NCI-H345 treated with DMSO at 0.1 percent for 48 hours (cell line): ENCODE data around the gene ACP1.

ENCODE experiments used
- DNase-seq: peaks from one replicate; lab custom pipeline; 2025; ENCODE audit not compliant: unreplicated experiment; lab: John Stamatoyannopoulos, UW

The ACP1 gene

GRCh38 chr2:264493-265468, at the start of gene ACP1:
ACP1 (plus strand) TSS chr2:264947; CDS start chr2:264965, 18 bp downstream.
- DNase-seq = peak; percentile 98

- DNase-seq = no peak
These were observed 48.7 kb upstream of the ACP1 start for GRCh38 chr2:216068-216467.

- DNase-seq = no peak
These were observed 41.3 kb upstream of the ACP1 start for GRCh38 chr2:223451-223850.

DNA sequence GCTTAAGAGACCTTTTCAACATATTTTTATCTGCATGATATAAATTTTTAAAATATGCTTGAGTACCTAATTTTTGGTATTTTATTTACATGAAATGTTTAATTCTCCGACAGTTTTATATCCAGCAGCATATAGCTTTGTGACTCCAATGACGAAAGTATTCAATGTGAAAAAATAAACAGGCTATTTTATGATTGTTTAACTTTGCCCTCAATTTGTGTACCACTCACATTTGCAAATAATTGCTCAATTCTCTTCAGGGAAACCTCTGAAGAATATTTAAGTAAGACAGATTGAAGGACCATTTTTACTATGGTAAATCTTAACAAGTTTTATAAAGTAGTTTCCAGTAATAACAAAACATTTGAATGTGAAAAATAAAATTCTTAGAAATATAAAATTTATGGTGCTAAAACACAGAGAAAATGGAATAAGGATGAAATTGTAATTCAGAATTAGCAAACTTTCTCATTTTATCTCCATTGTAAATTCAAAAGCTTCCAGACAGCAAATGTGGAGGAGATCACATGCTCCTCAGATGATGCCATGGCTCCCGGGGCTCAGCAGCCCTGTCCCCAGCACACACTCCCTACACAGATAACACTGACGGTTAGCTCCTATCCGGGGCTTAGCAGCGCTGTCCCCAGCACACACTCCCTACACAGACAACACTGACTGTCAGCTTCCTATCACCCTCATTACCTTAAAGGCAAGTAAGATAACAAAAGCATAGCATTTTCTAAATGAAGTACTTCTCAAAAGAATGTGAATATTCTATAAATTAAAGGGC, 40.6 kb upstream of the ACP1 start:
- no peak for DNase-seq

GRCh38 chr2:228115-228514, 36.6 kb upstream of the ACP1 start:
- DNase-seq = no peak

- DNase-seq = no peak
These were observed 36.0 kb upstream of the ACP1 start for GRCh38 chr2:228518-229278.

- DNase-seq = no peak
These were observed 33.1 kb upstream of the ACP1 start for GRCh38 chr2:231521-232185.

GRCh38 chr2:233030-233429, 31.7 kb upstream of the ACP1 start:
- DNase-seq = no peak

DNA sequence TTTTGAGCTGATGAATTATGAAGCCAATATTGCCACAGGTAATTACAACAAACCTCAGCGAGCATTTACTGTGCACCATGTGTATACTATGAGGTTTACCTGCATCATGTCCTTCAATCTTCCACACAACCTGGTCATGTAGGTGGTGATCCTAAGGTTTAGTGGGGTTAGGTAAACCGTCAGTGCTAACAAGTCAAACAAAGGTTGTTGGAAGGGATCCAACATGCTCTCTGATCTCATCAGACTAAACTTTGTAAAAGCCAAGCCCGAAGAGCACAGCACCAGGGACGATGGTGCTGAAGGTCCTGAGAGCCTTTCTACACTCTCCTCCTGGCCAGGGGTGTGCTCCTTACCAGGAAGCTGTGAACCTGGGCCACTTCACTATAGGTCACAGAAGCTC, 30.3 kb upstream of the ACP1 start:
- DNase-seq = no peak

- DNase-seq = no peak
These were observed 27.7 kb upstream of the ACP1 start for GRCh38 chr2:236993-237539.

DNA sequence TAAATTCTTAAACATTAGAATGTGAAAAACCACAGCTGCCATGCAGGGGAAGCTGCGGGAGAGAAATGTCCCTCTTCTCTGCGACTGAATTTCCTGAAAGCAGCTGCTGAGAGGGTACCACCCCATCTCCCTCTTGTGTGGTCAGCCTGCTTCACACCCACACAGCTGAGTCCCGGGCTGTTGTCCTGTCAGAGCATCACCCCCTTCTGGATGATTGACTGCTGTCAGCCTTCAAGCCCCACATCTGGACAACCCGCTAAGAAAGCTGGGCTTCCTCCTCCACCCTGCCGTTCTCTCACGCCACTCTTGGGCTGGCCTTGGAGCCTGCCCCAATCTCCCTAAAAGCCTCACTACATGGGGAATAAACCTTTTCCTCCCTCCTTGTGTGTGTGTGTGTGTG, 26.9 kb upstream of the ACP1 start:
- no peak for DNase-seq

DNA sequence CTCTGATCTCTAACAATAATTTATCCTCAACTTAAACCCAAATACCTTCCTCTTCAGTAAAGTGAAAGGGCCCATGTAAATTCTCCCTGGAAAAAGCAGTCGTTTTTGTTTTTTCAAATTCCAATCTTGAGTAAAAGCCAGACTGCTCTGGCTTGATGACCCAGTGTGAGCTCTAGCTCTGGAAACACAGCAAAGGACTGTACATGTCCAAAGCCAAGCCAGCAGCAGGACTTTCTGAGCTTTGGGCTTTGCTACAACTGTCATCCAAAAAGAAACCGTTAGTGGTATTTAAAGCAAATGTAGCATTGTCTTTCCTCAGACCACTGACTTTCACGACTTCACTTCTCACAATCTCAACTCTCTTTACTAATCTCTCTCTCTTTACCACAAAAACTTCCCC, 26.3 kb upstream of the ACP1 start:
- DNase-seq = no peak

DNA sequence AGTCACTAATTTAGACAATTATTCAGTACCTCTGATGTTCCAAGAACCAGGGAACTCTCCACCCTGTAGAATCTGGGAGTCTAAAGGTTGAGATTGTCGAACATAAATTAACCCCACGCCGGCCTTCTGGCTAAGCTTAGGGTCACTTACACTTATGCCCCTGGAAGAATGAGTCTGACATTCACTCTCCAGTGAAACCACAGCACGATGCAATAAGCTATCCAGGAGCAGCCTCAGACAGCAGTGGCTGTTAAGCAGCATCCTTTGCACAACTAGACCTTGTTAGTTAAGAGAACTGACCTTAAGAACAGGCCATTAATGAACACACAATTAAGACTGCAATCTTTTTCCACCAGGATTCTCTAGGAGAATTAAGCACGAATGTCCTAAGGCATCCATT, 25.9 kb upstream of the ACP1 start:
- DNase-seq = no peak

DNA sequence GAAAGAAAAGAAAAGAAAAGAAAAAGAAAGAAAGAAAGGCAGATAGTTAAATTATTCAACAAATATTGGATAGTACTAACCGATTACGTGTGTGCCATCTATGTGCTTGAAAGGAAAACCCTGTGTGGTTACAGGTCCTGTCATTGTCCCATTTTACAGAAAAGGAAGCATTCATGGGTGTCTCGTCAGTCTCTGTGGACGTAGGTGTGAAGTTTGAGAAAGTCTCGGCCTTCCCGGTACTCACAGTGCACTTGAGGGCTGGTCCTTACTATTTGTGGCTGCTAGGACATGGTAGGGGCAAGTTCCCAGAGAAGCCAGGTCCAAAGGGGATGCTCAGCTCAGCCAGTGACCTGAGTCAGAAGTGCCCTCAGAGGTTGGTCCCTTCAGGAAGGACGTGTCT, 20.2 kb upstream of the ACP1 start:
- DNase-seq = no peak

DNA sequence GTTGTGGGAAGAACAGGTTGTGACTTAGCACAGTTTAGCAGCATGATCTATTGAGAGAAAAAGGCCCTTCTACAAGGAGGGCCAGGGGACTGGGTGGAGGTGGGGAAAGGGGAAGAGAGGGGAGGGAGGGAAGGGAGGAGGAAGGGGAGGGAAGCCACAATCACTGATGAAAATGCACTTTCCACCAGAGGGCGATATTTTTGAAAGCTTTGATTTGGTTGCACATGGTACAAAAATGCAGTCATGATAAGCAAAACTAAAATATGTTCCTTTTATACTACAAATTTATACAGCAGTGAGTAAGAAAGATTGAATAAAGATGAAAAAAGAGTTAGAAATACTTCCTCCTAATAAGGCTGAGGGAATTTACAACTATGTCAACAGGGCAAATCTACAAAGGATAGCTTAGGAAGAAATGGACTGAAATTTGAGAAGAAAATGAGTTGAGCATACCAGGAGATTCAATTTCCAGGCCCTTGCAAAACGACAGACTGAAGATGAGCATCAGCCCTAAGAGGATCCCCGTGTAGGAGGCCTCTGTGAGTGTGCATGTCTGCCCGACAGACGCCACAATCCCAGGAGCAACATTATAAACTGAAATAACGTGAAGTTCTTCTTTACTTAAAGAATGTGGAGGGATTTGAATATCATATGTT, 18.1 kb upstream of the ACP1 start:
- DNase-seq = peak; percentile 21

DNA sequence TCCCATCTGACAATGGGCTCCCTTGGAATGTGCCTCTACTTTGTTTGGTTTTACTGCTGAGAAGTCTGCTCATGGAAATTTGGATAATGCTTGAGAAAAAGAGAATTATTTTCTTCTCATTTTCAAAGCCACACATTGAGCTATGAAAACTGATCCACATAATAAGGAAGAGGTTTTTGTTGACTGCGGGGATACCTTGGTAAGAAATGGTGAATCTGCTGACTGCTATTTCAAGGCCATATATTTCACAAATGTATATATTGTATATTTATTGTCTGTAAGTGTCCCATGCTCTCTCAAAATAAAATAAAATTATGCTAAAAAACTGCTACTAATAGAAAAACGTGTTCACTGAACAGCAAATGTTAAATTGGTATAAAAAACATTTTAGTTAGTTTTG, 16.0 kb upstream of the ACP1 start:
- DNase-seq = no peak

GRCh38 chr2:249538-250042, 15.2 kb upstream of the ACP1 start:
- DNase-seq = no peak

- no peak for DNase-seq
These were observed 12.6 kb upstream of the ACP1 start for GRCh38 chr2:252001-252602.

GRCh38 chr2:253202-253638, 11.5 kb upstream of the ACP1 start:
- no peak for DNase-seq
